IPS-18c (cell line): ENCODE measurements around the gene MAST4.

Experiments used
- H3K4me3 ChIP-seq: 2 replicates; pipeline ENCODE4 v1.7.0; 2013; ENCODE audit warnings: low read depth, mild to moderate bottlenecking, low read length, moderate library complexity; ENCODE audit not compliant: insufficient read depth
- H3K9me3 ChIP-seq: one replicate; pipeline ENCODE4 v1.6.1; 2013; ENCODE audit warnings: mild to moderate bottlenecking, low read length, moderate library complexity; ENCODE audit not compliant: control insufficient read depth, insufficient read depth

The MAST4 gene

GRCh38 chr5:66958201-66958979 lies 362.2 kb downstream of the MAST4 start:
- H3K4me3 ChIP-seq: peak overlapping the region; percentile 32; the same call in 1 of the 2 replicates
- H3K9me3 ChIP-seq: no peaks in the 10 kb centered on the region

DNA sequence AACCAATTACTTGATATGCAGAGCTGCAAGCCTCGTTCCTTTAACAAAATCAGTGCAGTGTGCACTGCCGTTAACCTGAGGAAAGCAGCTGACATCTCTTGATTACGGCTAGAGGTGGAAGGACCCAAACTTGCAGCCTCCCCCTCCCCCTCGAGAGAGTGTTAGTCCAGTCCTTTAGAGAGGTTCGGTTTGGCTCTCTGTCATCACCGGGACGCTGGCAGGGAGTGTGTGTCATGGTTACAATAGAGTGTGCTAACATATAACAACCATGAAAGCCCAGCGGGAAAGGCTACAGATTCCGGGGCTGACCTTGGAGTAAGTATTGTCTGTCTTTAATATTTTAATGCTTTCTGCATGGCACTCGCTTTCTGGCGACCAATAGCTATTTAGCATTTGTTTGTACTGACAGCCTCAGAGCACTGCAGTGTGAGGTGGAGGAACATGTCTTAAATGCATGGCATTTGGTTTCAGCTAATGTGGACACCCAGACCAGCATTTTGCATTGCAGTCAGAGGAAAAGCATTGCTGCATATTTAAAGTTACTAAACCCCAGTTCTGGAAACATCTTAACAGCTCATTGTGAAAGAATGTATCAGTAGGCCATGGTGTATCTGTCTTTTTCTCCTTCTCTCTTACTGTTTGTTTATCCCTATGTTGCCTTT lies 362.9 kb downstream of the MAST4 start:
- Histone ChIP-seq H3K4me3 (peak overlapping the region; percentile 32; the same call in 1 of the 2 replicates), H3K9me3 (no peaks in the 10 kb centered on the region)

DNA sequence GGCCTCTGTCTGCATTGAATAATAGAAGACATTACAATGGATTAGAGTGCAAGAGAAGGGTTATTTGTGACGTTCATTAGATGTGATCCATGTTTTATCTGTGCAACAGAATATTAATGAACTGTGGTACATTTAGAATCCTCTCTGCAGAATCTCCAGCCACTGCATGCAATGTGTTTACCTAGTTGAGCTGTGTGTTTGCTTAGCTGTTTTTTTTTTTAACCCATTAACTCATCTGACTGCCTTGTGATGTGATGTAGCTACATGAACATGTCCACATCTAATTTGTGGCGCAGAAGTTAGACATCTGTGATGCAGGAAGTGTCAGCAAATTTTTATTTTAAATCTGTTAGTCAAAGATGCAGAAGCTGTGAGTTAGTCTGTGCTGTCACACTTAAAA lies 363.5 kb downstream of the MAST4 start:
- no peaks in the 10 kb centered on the region for H3K9me3 ChIP-seq
- no peak overlapping the region for H3K4me3 ChIP-seq

- Histone ChIP-seq H3K4me3 (no peak overlapping the region), H3K9me3 (no peaks in the 10 kb centered on the region)
These were observed 364.4 kb downstream of the MAST4 start for GRCh38 chr5:66960369-66961137.

- Histone ChIP-seq H3K4me3 (no peak overlapping the region), H3K9me3 (no peaks in the 10 kb centered on the region)
These were observed 367.4 kb downstream of the MAST4 start for GRCh38 chr5:66963559-66963971.

GRCh38 chr5:66966439-66966838 lies 370.2 kb downstream of the MAST4 start:
- H3K4me3 ChIP-seq: no peak overlapping the region
- no peaks in the 10 kb centered on the region for H3K9me3 ChIP-seq

DNA sequence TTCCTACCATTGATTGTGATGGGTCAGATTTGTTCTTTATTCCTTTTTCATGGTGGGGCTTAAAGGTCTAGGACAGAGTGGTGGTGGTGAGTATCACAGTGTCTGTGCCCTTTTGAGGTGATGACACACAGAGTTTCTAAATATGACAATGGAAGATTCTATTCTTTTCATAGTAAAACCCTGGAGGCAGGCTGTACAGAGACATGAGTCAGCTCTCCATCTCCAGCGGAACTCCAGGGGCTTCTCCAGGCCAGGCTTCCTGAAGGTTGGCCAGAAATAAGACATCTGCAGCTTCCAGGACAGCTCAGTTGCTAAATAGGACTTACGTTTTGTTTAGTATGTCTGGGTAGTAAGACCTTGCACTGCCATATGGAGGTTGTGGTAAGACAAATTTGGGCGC lies 370.9 kb downstream of the MAST4 start:
- no peak overlapping the region for H3K4me3 ChIP-seq
- H3K9me3 ChIP-seq: no peaks in the 10 kb centered on the region

DNA sequence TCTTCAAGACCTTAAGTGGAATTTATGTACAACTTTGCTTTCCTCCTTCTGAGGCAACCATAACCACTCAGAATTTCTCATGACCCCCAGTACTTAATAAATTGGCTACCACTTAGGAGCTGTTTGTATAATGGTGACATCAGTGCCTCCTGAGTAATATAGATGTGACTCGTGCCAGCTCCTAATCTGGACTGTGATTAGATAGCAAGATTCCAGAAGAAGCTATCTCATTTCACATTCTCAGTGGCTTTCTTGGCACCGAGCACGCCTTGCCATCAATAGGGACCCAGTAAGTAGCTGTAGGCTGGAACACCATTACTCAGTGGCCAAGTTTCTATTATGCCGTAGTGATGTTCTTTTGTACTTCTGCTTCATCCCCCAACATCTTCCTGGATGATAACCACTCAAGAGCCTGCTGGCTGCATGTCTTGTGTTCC lies 371.7 kb downstream of the MAST4 start:
- H3K4me3 ChIP-seq: no peak overlapping the region
- H3K9me3 ChIP-seq: no peaks in the 10 kb centered on the region

DNA sequence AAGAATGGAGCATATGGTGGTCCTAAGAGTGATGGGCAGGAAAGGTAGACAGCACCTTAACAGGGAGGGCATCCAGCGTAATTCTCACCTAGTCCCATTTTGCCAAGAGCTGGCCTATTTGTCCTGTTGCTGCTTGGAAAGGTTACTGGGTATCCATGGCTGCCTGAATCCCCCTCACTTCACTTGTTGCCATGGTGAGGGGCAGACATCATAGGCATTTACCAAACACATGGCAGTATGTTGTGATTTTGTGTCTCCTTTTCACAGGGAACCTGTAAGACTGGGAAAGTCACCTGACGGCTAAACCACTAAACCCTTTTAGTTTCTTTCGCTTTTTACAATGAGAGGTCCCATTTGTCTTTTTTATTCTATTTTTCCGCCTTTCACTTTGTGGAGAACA lies 373.3 kb downstream of the MAST4 start:
- Histone ChIP-seq H3K4me3 (no peak overlapping the region), H3K9me3 (no peaks in the 10 kb centered on the region)

GRCh38 chr5:66969963-66970362 lies 373.8 kb downstream of the MAST4 start:
- H3K4me3 ChIP-seq: no peak overlapping the region
- H3K9me3 ChIP-seq: no peaks in the 10 kb centered on the region

GRCh38 chr5:66972004-66972403 lies 375.8 kb downstream of the MAST4 start:
- H3K4me3 ChIP-seq: no peak overlapping the region
- no peaks in the 10 kb centered on the region for H3K9me3 ChIP-seq

DNA sequence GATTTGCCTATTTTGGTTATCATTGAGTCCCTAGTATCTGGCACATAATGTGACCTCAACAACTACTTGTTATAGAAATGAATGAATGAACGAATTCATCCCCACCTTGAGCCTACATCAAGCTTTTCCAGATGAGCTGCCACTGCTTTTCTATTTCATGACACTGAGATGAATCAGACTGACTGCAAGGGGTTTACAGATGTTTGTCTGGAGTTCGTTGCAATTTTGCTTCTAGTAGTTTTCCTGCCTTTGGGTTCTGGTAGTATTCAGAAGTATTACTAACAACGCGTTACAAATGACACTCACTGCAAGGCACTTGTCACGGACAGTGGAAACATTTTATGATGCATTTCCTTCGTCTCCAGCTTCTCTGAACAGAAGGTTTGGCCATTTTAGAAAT lies 378.1 kb downstream of the MAST4 start:
- H3K9me3 ChIP-seq: no peaks in the 10 kb centered on the region
- no peak overlapping the region for H3K4me3 ChIP-seq

DNA sequence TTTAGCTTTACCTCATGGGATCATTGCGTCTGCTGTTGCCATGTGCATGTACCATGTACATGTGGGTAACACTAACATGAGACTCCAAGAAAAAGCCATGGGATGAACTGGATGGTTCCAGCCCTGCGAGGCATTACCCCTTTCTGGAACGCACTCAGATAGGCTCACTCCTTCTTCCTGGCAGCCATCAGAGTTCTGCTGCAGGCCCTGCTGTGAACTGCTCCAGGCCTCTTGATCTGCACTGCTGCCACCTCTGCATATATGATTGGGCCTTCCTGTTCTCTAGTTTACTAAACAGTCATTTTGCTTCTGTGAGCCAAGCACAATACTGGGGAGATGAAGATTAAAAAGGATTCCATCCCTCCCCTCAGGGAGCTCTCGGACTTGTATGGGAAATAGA lies 379.9 kb downstream of the MAST4 start:
- no peaks in the 10 kb centered on the region for H3K9me3 ChIP-seq
- no peak overlapping the region for H3K4me3 ChIP-seq

- H3K4me3 ChIP-seq: no peak overlapping the region
- no peaks in the 10 kb centered on the region for H3K9me3 ChIP-seq
These were observed 383.5 kb downstream of the MAST4 start for GRCh38 chr5:66979738-66980137.

GRCh38 chr5:66981266-66982055 lies 385.3 kb downstream of the MAST4 start:
- Histone ChIP-seq H3K9me3 (no peaks in the 10 kb centered on the region), H3K4me3 (no peak overlapping the region)

DNA sequence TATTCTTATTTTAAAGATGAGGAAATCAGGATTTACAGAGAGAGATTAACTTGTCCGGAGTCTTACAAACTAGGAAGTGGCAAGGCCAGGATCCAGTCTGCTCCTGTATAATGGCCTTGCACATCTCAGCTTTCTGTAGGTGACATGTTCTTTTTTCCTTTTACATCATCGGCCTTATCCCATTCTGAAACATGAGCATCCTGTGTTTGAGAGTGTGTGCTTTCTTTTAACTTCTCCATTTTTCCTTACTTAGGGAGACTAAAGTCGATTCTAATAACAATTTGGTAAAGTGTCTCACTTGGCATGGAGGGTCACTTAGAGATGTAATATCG lies 385.8 kb downstream of the MAST4 start:
- Histone ChIP-seq H3K9me3 (no peaks in the 10 kb centered on the region), H3K4me3 (no peak overlapping the region)

- H3K4me3 ChIP-seq: no peak overlapping the region
- H3K9me3 ChIP-seq: no peaks in the 10 kb centered on the region
These were observed 386.3 kb downstream of the MAST4 start for GRCh38 chr5:66982470-66982869.
